Kidney epithelial cell (primary cell): ENCODE measurements around the gene CHN1. TPM values are rescaled to one million over a fixed set of nuclear protein-coding genes. Genes with fewer than 3 reads are reported as not detected.

Source experiments
- DNase-seq: peaks from one replicate; pipeline ENCODE4 v3.0.0-alpha.2; 2010; ENCODE audit warnings: low read depth
- H3K27me3 ChIP-seq: 2 replicates; pipeline ENCODE4 v1.6.0; 2011; ENCODE audit warnings: low read length; ENCODE audit not compliant: control insufficient read depth, insufficient read depth
- H3K36me3 ChIP-seq: 2 replicates; pipeline ENCODE4 v1.5.1; 2011; ENCODE audit warnings: low read length; ENCODE audit not compliant: control insufficient read depth, insufficient read depth
- H3K4me3 ChIP-seq: 2 replicates; pipeline ENCODE4 v1.5.1; 2011; ENCODE audit warnings: low read depth, mild to moderate bottlenecking, control low read depth, low read length
- total RNA-seq: library from RNA; depleted of rRNA; stranded (reverse); fragments of >200 nt; gene quantifications from 2 replicates; pipeline ENCODE4 v1.2.3, GENCODE V29; 2015
- TF ChIP-seq, protein P1 (sequence below): IDR thresholded peaks from 2 replicates; pipeline ENCODE4 v1.5.1; 2011; ENCODE audit warnings: mild to moderate bottlenecking, moderate library complexity, low read length, control low read depth, inconsistent platforms; ENCODE audit not compliant: insufficient read depth, poor library complexity, severe bottlenecking

CHN1 gene
- total RNA-seq, 1 donor from 2014 or later = 19.3 TPM

- Histone ChIP-seq H3K27me3 (no peaks in the 10 kb centered on the region), H3K36me3 (no peaks in the 10 kb centered on the region), H3K4me3 (no peak overlapping the region)
- TF ChIP-seq, protein P1, sequence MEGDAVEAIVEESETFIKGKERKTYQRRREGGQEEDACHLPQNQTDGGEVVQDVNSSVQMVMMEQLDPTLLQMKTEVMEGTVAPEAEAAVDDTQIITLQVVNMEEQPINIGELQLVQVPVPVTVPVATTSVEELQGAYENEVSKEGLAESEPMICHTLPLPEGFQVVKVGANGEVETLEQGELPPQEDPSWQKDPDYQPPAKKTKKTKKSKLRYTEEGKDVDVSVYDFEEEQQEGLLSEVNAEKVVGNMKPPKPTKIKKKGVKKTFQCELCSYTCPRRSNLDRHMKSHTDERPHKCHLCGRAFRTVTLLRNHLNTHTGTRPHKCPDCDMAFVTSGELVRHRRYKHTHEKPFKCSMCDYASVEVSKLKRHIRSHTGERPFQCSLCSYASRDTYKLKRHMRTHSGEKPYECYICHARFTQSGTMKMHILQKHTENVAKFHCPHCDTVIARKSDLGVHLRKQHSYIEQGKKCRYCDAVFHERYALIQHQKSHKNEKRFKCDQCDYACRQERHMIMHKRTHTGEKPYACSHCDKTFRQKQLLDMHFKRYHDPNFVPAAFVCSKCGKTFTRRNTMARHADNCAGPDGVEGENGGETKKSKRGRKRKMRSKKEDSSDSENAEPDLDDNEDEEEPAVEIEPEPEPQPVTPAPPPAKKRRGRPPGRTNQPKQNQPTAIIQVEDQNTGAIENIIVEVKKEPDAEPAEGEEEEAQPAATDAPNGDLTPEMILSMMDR = no peak
- no peak for DNase-seq
Measured at GRCh38 chr2:174815526-174815925, 189.7 kb downstream of the CHN1 start.

- DNase-seq = no peak
- TF ChIP-seq, protein P1 = no peak
- Histone ChIP-seq H3K27me3 (no peaks in the 10 kb centered on the region), H3K36me3 (no peaks in the 10 kb centered on the region), H3K4me3 (no peak overlapping the region)
Measured at GRCh38 chr2:174812037-174812436, 193.1 kb downstream of the CHN1 start.

DNA sequence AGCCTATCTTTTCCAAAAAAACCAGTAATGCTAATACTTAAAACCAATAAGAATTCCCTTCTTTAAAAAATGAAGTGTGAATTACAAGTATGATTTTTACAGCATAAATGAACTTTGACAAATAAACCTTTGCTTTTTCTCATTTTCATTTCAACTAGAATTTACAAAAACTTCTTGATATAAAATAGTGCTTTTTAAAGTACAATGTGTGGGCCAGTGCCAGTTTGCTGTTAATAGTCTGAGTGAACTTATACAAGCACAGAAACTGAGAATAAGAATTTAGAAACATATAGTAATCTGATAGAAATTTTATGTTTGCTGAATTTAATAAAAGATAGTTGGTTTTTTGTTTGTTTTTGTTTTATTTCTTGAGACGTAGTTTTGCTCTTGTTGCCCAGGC is 197.2 kb downstream of the CHN1 start:
- no peak for DNase-seq
- TF ChIP-seq, protein P1 = no peak

DNA sequence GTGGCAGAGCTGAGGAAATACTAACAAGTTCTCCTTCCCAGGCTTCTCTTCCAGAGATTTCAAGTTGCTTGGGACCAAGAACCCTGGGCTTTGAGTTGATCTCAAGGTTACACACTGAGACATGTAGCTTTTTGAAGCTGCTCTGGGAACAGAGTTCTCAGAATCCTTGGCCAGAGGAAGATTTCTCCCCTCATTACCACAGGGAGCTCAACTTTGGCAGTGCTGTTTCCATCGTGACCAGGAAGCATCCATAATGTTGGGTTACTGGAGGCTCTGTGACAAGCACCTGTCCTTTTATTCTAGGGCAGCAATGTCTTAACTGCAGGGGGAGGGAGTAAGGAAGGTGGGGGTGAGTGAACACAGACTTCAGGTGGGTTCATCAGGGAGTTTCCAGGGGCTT is 199.4 kb downstream of the CHN1 start:
- H3K36me3 ChIP-seq = no peaks in the 10 kb centered on the region
- no peak for DNase-seq
- TF ChIP-seq, protein P1 = no peak
- H3K27me3 ChIP-seq = no peaks in the 10 kb centered on the region
- H3K4me3 ChIP-seq = no peak overlapping the region

More for the DNA sequence above, 197.2 kb downstream of the CHN1 start:
- Histone ChIP-seq H3K36me3 (no peaks in the 10 kb centered on the region), H3K27me3 (no peaks in the 10 kb centered on the region), H3K4me3 (no peak overlapping the region)

DNA sequence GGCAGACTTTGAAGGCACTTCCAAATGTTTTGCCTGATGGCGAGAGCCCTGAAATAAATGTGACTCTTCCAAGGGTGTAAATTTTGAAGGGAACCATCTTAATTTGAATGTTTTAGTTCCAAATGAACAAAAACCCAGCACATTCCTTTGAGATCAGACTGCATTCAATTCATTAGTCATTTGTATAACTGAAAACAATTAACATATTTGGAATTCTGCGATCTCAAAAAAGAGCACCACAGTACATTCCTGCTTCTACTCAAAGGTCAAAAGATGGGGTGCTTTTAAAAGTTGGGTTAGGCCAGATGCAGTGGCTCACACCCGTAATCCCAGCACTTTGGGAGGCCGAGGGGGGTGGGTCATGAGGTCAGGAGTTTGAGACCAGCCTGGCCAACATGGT is 202.7 kb downstream of the CHN1 start:
- Histone ChIP-seq H3K27me3 (no peaks in the 10 kb centered on the region), H3K4me3 (no peak overlapping the region), H3K36me3 (no peaks in the 10 kb centered on the region)
- no peak for DNase-seq
- TF ChIP-seq, protein P1 = no peak

- Histone ChIP-seq H3K36me3 (no peaks in the 10 kb centered on the region), H3K27me3 (no peaks in the 10 kb centered on the region), H3K4me3 (no peak overlapping the region)
- TF ChIP-seq, protein P1 = no peak
- no peak for DNase-seq
Measured at GRCh38 chr2:174800436-174801205, 204.6 kb downstream of the CHN1 start.
